GM23338 (cell line): ENCODE data around the gene C6orf52. TPM values are rescaled to one million over a fixed set of nuclear protein-coding genes. Genes with fewer than 3 reads are reported as not detected.

Experiments used
- ATAC-seq: fragments of 200-7000 bp; cut with Tn5 transposase; 3 replicates; pipeline ENCODE4 v1.9.1; 2020
- DNase-seq: peaks from one replicate; pipeline ENCODE4 v3.0.0-alpha.2; 2015; ENCODE audit warnings: low spot score
- H2AFZ ChIP-seq: fragments of 200-600 bp; sonication (generic); 2 replicates; pipeline ENCODE4 v1.8.0; 2016; ENCODE audit warnings: antibody characterized with exemption, mild to moderate bottlenecking, moderate library complexity
- H3F3A ChIP-seq: fragments of 200-600 bp; sonication (generic); replicated peaks from 2 replicates; pipeline ENCODE4 v1.8.0; 2017; ENCODE audit warnings: antibody characterized with exemption, mixed run types, low read depth
- H3K27ac ChIP-seq: fragments of 200-600 bp; sonication (generic); 2 replicates; pipeline ENCODE4 v1.6.1; 2016; ENCODE audit warnings: low read depth
- H3K27me3 ChIP-seq: fragments of 200-600 bp; sonication (generic); 2 replicates; pipeline ENCODE4 v1.8.0; 2016; ENCODE audit warnings: mild to moderate bottlenecking, mixed run types, moderate library complexity; ENCODE audit not compliant: insufficient read depth
- H3K36me3 ChIP-seq: fragments of 200-600 bp; sonication (generic); 2 replicates; pipeline ENCODE4 v1.8.0; 2016; ENCODE audit warnings: mild to moderate bottlenecking; ENCODE audit not compliant: insufficient read depth
- H3K4me1 ChIP-seq: fragments of 200-600 bp; sonication (generic); 2 replicates; pipeline ENCODE4 v1.8.0; 2016; ENCODE audit warnings: mild to moderate bottlenecking, moderate library complexity; ENCODE audit not compliant: insufficient read depth
- H3K4me2 ChIP-seq: fragments of 200-600 bp; sonication (generic); 2 replicates; pipeline ENCODE4 v1.7.1; 2017; ENCODE audit warnings: mixed run types
- H3K4me3 ChIP-seq: fragments of 200-600 bp; sonication (generic); 2 replicates; pipeline ENCODE4 v1.6.1; 2016; ENCODE audit warnings: mixed run types
- H3K79me2 ChIP-seq: fragments of 200-600 bp; sonication (generic); replicated peaks from 2 replicates; pipeline ENCODE4 v1.8.0; 2017; ENCODE audit warnings: mild to moderate bottlenecking; ENCODE audit not compliant: insufficient read depth
- H3K9me2 ChIP-seq: fragments of 200-600 bp; sonication (generic); 2 replicates; pipeline ENCODE4 v1.8.0; 2017; ENCODE audit not compliant: insufficient read depth
- H4K20me1 ChIP-seq: fragments of 200-600 bp; sonication (generic); replicated peaks from 2 replicates; pipeline ENCODE4 v1.8.0; 2017; ENCODE audit warnings: mild to moderate bottlenecking; ENCODE audit not compliant: insufficient read depth
- H3K27ac Mint-ChIP-seq: 2 replicates; pipeline ENCODE4 v1.8.0; 2020; ENCODE audit warnings: inconsistent platforms, mild to moderate bottlenecking, moderate library complexity, mixed read lengths
- H3K27me3 Mint-ChIP-seq: 3 replicates; pipeline ENCODE4 v1.8.0; 2022; ENCODE audit warnings: low read depth, mild to moderate bottlenecking, moderate library complexity, mixed read lengths, inconsistent platforms; ENCODE audit not compliant: insufficient read depth, poor library complexity
- H3K36me3 Mint-ChIP-seq: 3 replicates; pipeline ENCODE4 v1.8.0; 2021; ENCODE audit warnings: low read depth, mild to moderate bottlenecking, inconsistent platforms, moderate library complexity, mixed read lengths
- H3K4me1 Mint-ChIP-seq: 3 replicates; pipeline ENCODE4 v1.8.0; 2020; ENCODE audit warnings: mild to moderate bottlenecking, inconsistent platforms, mixed read lengths
- H3K4me3 Mint-ChIP-seq: 3 replicates; pipeline ENCODE4 v1.8.0; 2021; ENCODE audit warnings: moderate library complexity, mild to moderate bottlenecking, inconsistent platforms, mixed read lengths
- H3K9me3 Mint-ChIP-seq: 3 replicates; pipeline ENCODE4 v1.8.0; 2020; ENCODE audit warnings: moderate library complexity, mild to moderate bottlenecking, inconsistent platforms, mixed read lengths
- CTCF ChIP-seq, 2 experiments: fragments of 200-600 bp in 1 of 2; sonication (generic) in 1 of 2; conservative IDR thresholded peaks; 2 replicates each; pipeline versions ENCODE4 v1.5.1 to v1.6.1; 2016 to 2017; ENCODE audit warnings: antibody characterized with exemption in 2 of 2, low read depth in 2 of 2, mild to moderate bottlenecking in 2 of 2, moderate library complexity in 1 of 2
- ETS1 ChIP-seq: IDR thresholded peaks from 2 replicates; pipeline ENCODE4 v1.6.1; 2016; ENCODE audit warnings: antibody characterized with exemption
- EZH2 ChIP-seq: fragments of 200-600 bp; sonication (generic); IDR thresholded peaks from one replicate; pipeline ENCODE4 v1.8.0; 2017; ENCODE audit warnings: antibody characterized with exemption, mild to moderate bottlenecking, low read depth; ENCODE audit not compliant: unreplicated experiment
- POLR2AphosphoS5 ChIP-seq: IDR thresholded peaks from 2 replicates; pipeline ENCODE4 v1.6.1; 2016; ENCODE audit warnings: antibody characterized with exemption, low read depth
- STAT1 ChIP-seq: IDR thresholded peaks from one replicate; pipeline ENCODE4 v1.6.1; 2016; ENCODE audit warnings: antibody characterized with exemption; ENCODE audit not compliant: unreplicated experiment
- ZNF114 ChIP-seq: fragments of 250-450 bp; sonication (Bioruptor Pico); IDR thresholded peaks from 2 replicates; pipeline ENCODE4 v1.5.0; 2020; ENCODE audit warnings: mild to moderate bottlenecking, moderate library complexity
- polyA plus RNA-seq: library from polyadenylated mRNA; unstranded; fragments of >200 nt; fragmentation: Nextera tagmentation; extraction: Ambion mirVana; gene quantifications from 2 replicates; pipeline ENCODE4 v1.2.1, GENCODE V29; 2016
- total RNA-seq: library from RNA; depleted of rRNA; stranded (reverse); fragments of >200 nt; shearing (Covaris generic); gene quantifications from 2 replicates; pipeline ENCODE4 v1.2.3, GENCODE V29; 2014

The C6orf52 gene
- total and polyA plus RNA-seq, 2 experiments from 2014 or later, result 4.4 TPM; not detected in 1

GRCh38 chr6:10687582-10687981, 6.8 kb downstream of the C6orf52 start:
- Histone ChIP-seq H3F3A (peaks cover under 1% of the 10 kb centered on the region; the same call in 1 of the 2 replicates), H3K27ac (no peak overlapping the region), H3K4me3 (no peak overlapping the region), H3K9me2 (0 out of 2 replicates have a peak, but pooled peaks cover 6% of the 10 kb centered on the region), H2AFZ (no peak overlapping the region), H3K4me1 (peaks cover 17% of the 10 kb centered on the region), H3K4me2 (0 out of 2 replicates have a peak overlapping the region, but pooled peaks have one; percentile 34), H3K27me3 (no peaks in the 10 kb centered on the region), H4K20me1 (no peaks in the 10 kb centered on the region), H3K79me2 (peaks cover 1% of the 10 kb centered on the region), H3K36me3 (no peaks in the 10 kb centered on the region)
- Mint-ChIP-seq H3K36me3 (peaks cover 3% of the 10 kb centered on the region; the same call in 2 of the 3 replicates), H3K4me3 (peak overlapping the region; percentile 17; the same call in 1 of the 3 replicates), H3K27me3 (no peaks in the 10 kb centered on the region), H3K9me3 (peaks cover 5% of the 10 kb centered on the region; the same call in 2 of the 3 replicates), H3K27ac (no peak overlapping the region; the same call in 1 of the 2 replicates), H3K4me1 (peaks cover 27% of the 10 kb centered on the region)
- TF ChIP-seq ETS1, result no peak
- ATAC-seq, result peak; percentile 74
- DNase-seq, result peak; percentile 30

GRCh38 chr6:10686901-10687300, 7.5 kb downstream of the C6orf52 start:
- Mint-ChIP-seq H3K4me1 (peaks cover 26% of the 10 kb centered on the region), H3K36me3 (peaks cover 4% of the 10 kb centered on the region; the same call in 1 of the 3 replicates), H3K27me3 (no peaks in the 10 kb centered on the region), H3K27ac (no peak overlapping the region), H3K9me3 (peaks cover 6% of the 10 kb centered on the region; the same call in 1 of the 3 replicates), H3K4me3 (no peak overlapping the region)
- H3K79me2 ChIP-seq, result no peaks in the 10 kb centered on the region
- H4K20me1 ChIP-seq, result no peaks in the 10 kb centered on the region
- peaks cover 4% of the 10 kb centered on the region; the same call in 1 of the 2 replicates for H3K36me3 ChIP-seq
- H3K4me3 ChIP-seq, result no peak overlapping the region
- peaks cover 17% of the 10 kb centered on the region for H3K4me1 ChIP-seq
- no peak overlapping the region for H3K4me2 ChIP-seq
- no peak overlapping the region for H3K27ac ChIP-seq
- peak; percentile 63 for ATAC-seq
- no peak overlapping the region for H2AFZ ChIP-seq
- TF ChIP-seq CTCF (conservative IDR thresholded peaks at IDR 0.05; ENCODE audit: low read depth in 2 of 2) (no peak), STAT1 (no peak), POLR2AphosphoS5 (no peak), EZH2 (no peak), ZNF114 (no peak)
- DNase-seq, result no peak
- H3F3A ChIP-seq, result no peaks in the 10 kb centered on the region; the same call in 1 of the 2 replicates
- 0 out of 2 replicates have a peak, but pooled peaks cover 6% of the 10 kb centered on the region for H3K9me2 ChIP-seq
- no peaks in the 10 kb centered on the region for H3K27me3 ChIP-seq
